Effector CD8-positive, alpha-beta T cell (primary cell): Measurements from ENCODE around the gene PRKAG2.

Experiments
- DNase-seq: peaks from one replicate; lab custom pipeline; 2025; lab: John Stamatoyannopoulos, UW

The PRKAG2 gene

DNA sequence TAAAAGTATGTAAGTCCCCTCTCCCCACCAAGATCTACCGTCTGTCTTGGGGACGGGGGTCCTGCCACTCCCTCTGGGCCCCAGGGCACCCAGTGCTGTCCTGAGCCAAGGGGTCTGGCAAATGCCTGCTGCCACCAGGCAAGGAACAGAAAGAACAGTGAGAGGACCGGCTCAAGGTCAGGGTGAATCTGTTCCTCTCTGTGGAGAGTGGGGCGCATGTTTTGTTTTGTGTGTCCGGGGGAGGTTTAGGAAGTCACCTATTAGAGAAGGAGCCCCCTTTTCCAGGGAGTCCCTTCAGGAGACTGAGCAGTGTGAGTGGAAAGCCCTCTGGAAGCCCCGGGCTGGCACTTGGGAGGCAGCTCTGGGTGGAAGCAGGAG, 198.7 kb downstream of the PRKAG2 start:
- DNase-seq: no peak

DNA sequence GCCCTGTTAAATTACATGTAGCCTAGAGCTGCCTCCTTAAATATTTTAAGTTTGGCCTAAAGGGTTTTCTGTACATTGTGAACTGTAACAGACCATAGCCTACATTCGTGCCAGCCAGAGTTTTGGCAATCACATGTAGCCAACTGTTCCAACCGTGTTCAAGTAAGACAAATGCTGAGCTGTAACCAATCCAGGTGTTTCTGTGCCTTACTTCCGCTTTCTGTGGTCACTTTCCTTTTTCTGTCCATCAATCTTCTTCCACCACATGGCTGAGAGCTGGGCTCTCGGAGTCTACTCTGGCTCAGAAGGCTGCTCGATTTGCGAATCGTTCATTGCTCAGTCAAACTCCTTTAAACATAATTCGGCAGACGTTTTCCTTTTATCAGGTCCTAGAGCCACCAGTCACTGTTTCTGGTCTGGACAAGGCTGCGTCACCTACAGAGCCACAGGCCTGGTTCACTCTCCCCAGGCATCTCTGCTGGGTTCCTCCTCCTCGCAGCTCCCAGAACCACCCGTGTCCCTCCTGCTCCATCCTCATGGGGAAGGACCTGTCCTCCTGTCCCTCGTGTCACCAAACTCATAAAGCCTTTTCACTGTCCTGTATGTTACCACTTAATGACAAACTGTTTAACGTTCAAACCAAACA, 199.2 kb downstream of the PRKAG2 start:
- no peak for DNase-seq

GRCh38 chr7:151676759-151677158, 200.2 kb downstream of the PRKAG2 start:
- no peak for DNase-seq

- DNase-seq: no peak
Measured at GRCh38 chr7:151675196-151675920, 201.6 kb downstream of the PRKAG2 start.

DNA sequence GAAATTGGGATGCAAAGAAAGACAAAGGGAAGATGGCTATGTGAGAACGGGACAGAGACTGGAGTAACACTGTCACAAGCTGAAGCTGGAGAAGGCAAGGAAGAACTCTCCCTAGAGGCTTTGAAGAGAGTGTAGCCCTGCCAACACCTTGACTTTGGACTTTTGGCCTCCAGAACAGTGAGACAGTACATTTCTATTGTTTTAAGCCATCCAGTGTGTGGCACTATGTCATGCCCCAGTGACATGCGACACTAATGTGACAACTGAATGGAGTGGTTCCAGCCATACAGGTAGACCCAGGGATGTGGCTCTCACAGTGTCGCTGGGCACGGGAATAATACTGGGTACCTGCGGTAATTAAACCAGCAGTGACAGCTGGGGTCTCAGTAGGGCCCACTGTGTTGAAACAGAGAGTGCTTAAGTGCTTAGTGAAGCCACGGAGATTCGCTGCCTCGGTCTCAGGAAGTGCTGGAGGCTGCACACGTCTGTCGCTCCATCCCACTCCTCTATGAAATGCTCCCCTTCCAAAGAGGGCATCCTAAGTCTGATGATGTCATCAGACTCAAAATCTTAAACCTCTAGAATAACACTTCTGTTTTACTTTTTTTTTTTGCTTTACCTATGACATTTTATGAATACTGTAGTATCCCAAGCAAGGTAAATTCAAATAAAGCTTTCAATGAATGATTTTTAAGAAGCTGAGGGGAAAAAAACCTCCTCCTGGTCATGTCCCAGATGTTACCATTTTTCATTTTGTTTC, 202.6 kb downstream of the PRKAG2 start:
- no peak for DNase-seq

DNA sequence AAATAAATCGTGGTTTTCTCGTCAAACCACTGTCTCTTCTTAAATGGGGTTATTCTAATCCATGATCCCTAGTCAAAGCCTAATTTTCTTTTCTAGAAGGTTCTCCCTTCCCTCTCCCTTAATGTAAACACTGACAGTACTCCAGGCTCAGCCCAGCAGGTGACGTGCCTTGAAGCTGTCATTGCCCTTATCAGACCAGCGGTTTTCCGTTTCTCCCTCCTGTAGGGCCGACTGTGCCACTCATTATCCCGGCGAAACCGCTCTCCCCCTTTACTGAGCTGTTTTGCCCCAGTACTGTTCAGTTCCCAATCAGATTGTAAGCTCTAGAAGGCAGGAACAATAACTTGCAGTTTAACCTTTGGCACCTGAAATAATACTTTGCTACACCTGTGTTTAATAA, 203.7 kb downstream of the PRKAG2 start:
- no peak for DNase-seq

GRCh38 chr7:151672716-151673115, 204.2 kb downstream of the PRKAG2 start:
- no peak for DNase-seq

DNA sequence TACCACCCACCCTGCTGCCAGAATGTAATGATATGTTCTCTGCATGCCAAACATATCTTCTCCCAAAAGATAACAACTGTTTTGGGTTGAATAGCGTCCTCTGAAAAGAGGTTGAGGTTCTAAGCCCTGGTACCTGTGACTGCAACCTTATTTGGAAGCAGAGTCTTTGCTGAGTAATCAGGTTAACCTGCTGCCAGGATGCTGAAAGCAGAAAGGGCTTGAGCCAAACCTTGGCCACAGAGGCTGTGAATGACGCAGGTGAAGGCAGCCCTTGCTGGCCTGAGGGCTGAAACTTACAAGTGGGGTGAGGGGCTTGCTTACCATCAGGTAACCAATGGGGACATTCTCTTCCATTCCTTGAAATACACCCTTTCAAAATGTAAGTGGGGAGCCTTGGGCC, 205.4 kb downstream of the PRKAG2 start:
- DNase-seq: no peak

DNA sequence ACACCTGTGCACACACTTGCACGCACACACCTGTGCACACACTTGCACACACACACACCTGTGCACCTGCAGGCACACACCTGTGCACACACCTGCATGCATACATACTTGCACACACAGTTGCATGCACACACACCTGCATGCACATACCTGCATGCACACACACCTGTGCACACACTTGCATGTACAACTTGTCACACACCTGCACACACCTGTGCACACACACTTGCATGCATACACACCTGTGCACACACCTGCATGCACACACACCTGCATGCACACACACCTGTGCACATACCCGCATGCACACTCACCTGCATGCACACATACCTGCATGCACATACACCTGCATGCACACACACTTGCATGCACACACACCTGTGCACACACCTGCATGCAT, 207.2 kb downstream of the PRKAG2 start:
- DNase-seq: no peak

DNA sequence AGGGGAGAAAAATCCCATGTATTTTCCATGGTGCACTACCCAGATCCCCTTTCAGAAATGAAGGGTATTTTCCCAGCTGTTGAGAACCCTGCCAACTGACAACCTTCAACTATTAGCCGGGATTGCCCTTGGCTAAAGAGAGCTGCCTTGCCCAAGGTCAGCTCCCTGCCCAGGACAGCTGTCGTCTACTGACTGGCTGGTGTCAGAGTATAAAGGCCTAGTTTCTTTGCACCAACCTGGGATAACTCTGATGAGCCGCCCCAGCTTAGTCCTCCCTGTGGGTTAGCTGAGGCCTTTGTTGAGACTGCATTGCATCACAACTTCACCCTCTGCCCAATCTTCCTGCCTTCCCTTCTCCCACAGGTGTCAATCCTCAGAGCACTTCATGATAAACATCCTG, 210.0 kb downstream of the PRKAG2 start:
- DNase-seq: no peak

GRCh38 chr7:151665368-151665767, 211.5 kb downstream of the PRKAG2 start:
- no peak for DNase-seq

DNA sequence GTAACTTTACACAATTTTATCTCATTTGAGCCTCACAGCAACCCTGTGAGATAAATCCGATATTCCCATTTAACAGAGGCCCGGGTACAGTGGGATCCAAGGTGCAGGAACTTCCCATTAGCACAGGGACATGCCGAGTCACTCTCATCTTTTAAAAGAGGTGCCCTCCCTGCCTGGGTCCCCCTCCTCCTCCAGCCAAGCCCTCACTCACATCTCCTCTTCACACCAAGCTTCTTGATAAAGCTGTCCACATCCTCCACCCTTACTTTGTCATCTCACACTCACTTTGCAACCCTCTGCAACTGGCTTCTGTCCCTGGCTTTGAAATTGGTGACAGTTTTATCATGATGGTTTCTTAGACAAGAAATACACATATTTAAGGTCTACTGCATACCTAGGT, 212.6 kb downstream of the PRKAG2 start:
- no peak for DNase-seq

GRCh38 chr7:151663382-151664100, 213.4 kb downstream of the PRKAG2 start:
- DNase-seq: no peak

- no peak for DNase-seq
Measured at GRCh38 chr7:151662251-151662826, 214.6 kb downstream of the PRKAG2 start.

DNA sequence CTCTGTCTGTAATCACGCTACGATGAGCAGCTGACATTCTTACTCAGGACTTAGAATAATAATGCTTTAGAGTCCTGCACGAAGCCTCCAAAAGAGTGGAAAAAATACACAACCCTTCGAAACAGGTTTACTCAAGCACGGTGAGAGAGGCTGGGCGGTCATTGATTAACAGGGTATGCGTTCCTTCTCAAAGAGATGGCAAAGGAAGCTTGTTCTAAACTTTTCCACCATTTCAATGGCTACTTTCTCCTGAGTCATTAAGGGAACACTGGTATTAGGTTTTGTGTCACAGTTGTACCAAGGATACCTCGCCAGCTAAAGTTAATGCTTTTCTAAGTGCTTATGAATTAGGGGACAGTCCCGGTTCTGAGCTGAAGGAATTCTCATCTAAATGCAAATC, 215.3 kb downstream of the PRKAG2 start:
- DNase-seq: no peak

GRCh38 chr7:151660141-151660540, 216.8 kb downstream of the PRKAG2 start:
- no peak for DNase-seq

GRCh38 chr7:151659219-151659618, 217.7 kb downstream of the PRKAG2 start:
- DNase-seq: no peak

- no peak for DNase-seq
Measured at GRCh38 chr7:151658778-151659177, 218.1 kb downstream of the PRKAG2 start.

GRCh38 chr7:151657173-151657572, 219.7 kb downstream of the PRKAG2 start:
- no peak for DNase-seq

- DNase-seq: no peak
Measured at GRCh38 chr7:151655555-151655954, 221.4 kb downstream of the PRKAG2 start.

- DNase-seq: no peak
Measured at GRCh38 chr7:151652111-151652510, 224.8 kb downstream of the PRKAG2 start.

DNA sequence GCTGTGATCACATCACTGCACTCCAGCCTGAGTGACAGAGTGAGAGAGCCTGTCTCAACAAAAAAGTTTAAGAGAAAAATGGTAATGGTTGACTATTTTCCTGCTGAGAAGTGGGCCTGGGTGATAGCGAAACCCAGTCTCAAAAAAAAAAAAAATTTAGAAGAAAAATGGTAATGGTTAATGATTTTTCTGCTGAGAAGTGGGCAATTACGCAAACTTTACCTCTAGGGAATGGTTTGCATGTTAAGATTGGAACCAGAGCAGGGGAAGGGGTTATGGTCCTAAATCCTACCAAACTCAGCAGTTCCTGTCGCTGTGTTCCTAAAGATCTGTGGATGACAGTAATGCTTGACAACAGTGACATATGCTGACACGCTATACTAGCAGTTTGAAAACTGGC, 226.8 kb downstream of the PRKAG2 start:
- no peak for DNase-seq
